ENCODE data around the gene HSD17B11.
"Not testable (repeated sequence)": the region's sequence is repeated elsewhere in the genome, so short reads cannot be mapped to it uniquely, and the experiment has no call there.

The HSD17B11 gene

DNA sequence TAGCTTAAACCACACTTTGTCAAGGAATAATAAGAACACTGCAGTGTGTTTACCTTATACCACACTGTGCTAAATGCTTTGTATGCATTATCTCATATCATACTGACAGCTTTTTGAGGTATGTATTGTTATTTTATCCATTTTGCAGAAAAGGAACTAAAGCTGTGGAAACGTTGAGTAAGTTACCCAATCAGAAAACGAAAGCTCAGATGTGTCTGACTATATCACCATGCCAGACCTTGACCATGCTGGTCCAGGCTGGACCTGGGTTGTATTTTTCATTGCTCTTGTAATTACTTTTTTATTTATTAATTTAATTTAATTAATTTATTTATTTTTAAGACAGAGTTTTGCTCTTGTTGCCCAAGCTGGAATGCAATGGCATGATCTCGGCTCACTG is 2.1 kb downstream of the HSD17B11 start:
- H3K9me3 ChIP-seq (ENCODE audit: insufficient read depth, low read length) = peaks cover 9% of the 10 kb centered on the region
- DNase-seq (ENCODE audit: low read depth, low spot score) = no peak
- H3K4me1 ChIP-seq (ENCODE audit: insufficient read depth, insufficient read length) = no peaks in the 10 kb centered on the region
- no peak overlapping the region for H3K9ac ChIP-seq (ENCODE audit: insufficient read length, low read depth)
- peaks cover 16% of the 10 kb centered on the region for H3K36me3 ChIP-seq (ENCODE audit: insufficient read depth, insufficient read length, low read length)
- TF ChIP-seq ZNF274 (IDR thresholded peaks at IDR 0.05; ENCODE audit: low read depth, low read length) = no peak
- no peaks in the 10 kb centered on the region for H3K27me3 ChIP-seq (ENCODE audit: insufficient read depth, insufficient read length)
- H3K4me3 ChIP-seq (ENCODE audit: insufficient read length, low read depth) = no peak overlapping the region

DNA sequence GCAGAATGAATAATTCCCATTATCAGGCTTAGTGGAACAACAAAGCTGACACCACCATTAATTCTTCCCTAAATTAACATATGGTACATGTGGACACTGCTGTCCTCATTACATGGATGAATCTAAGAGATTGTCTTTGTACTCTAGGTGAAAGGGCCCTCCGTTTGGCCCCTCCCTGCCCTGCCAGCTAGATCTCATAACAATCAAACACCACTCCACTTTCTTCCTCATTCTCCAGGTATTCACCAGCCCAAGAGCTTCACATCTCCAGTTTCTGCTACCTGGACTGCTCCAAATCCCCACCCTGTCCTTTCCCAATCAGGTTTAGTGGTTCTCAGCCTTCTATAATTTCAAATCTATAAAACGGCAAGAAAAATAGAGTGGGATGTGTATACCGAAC is 3.8 kb downstream of the HSD17B11 start:
- Histone ChIP-seq H3K4me1 (ENCODE audit: insufficient read depth, insufficient read length) (no peaks in the 10 kb centered on the region), H3K36me3 (ENCODE audit: insufficient read depth, insufficient read length, low read length) (peaks cover 24% of the 10 kb centered on the region), H3K9ac (ENCODE audit: insufficient read length, low read depth) (no peak overlapping the region), H3K4me3 (ENCODE audit: insufficient read length, low read depth) (no peak overlapping the region), H3K9me3 (ENCODE audit: insufficient read depth, low read length) (peaks cover 9% of the 10 kb centered on the region), H3K27me3 (ENCODE audit: insufficient read depth, insufficient read length) (no peaks in the 10 kb centered on the region)
- TF ChIP-seq SUZ12 (IDR thresholded peaks at IDR 0.05; ENCODE audit: extremely low read depth, insufficient read depth, insufficient read length) (no peak), YY1 (IDR thresholded peaks at IDR 0.05; ENCODE audit: insufficient read depth, insufficient read length) (no peak), ZNF274 (IDR thresholded peaks at IDR 0.05; ENCODE audit: low read depth, low read length) (no peak)
- DNase-seq (ENCODE audit: low read depth, low spot score) = no peak

DNA sequence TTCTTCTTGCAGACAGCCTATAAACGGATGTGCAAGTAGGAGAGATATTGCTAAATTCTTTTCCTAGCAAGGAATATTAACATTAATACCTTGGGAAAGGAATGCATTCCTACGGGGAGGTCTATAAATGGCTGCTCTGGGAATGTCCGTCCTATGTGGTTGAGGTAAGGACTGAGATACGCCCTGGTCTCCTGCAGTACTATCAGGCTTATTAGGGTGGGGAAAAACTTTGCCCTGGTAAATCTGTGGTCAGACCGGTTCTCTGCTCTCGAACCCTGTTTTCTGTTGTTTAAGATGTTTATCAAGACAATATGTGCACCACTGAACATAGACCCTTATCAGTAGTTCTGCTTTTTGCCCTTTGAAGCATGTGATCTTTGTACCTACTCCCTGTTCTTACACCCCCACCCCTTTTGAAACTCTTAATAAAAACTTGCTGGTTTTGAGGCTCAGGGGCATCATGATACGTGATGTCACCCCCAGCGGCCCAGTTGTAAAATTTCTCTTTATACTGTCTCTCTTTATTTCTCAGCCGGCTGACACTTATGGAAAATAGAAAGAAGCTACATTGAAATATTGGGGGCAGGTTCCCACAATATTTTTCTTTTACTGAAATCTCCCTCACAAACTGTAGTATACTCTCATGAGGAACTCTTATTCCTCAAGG is 6.4 kb downstream of the HSD17B11 start:
- not testable (repeated sequence) for H3K4me1 ChIP-seq (ENCODE audit: insufficient read depth, insufficient read length); DNase-seq (ENCODE audit: low read depth, low spot score); H3K9ac ChIP-seq (ENCODE audit: insufficient read length, low read depth); H3K4me3 ChIP-seq (ENCODE audit: insufficient read length, low read depth); H3K9me3 ChIP-seq (ENCODE audit: insufficient read depth, low read length); H3K27me3 ChIP-seq (ENCODE audit: insufficient read depth, insufficient read length)
- H3K36me3 ChIP-seq (ENCODE audit: insufficient read depth, insufficient read length, low read length) = peaks cover 34% of the 10 kb centered on the region

DNA sequence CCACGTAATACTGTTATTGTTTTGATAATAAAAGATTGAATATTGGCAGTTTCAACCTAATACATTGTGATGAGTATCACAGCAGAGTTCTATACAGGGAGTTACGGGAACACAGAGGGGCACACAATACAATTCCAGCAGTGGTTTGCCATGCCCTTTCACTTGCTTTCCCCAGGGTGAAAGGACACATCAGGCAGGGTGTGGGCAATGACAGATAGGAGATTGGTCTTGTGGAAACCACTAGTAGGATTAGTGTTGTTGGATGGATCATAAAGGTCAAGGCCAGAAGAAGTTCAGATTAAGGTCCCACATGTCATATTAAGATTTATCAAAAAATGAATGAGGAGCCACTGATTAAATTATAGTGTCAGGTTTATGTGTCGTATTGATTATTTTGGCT is 8.1 kb downstream of the HSD17B11 start:
- no peak for DNase-seq (ENCODE audit: low read depth, low spot score)
- H3K27me3 ChIP-seq (ENCODE audit: insufficient read depth, insufficient read length) = no peaks in the 10 kb centered on the region
- H3K9me3 ChIP-seq (ENCODE audit: insufficient read depth, low read length) = no peaks in the 10 kb centered on the region; the same call in 1 of the 2 replicates
- TF ChIP-seq ZNF274 (IDR thresholded peaks at IDR 0.05; ENCODE audit: low read depth, low read length) (no peak), YY1 (IDR thresholded peaks at IDR 0.05; ENCODE audit: insufficient read depth, insufficient read length) (no peak), SUZ12 (IDR thresholded peaks at IDR 0.05; ENCODE audit: extremely low read depth, insufficient read depth, insufficient read length) (no peak)
- H3K4me3 ChIP-seq (ENCODE audit: insufficient read length, low read depth) = no peak overlapping the region
- peaks cover 34% of the 10 kb centered on the region for H3K36me3 ChIP-seq (ENCODE audit: insufficient read depth, insufficient read length, low read length)
- no peak overlapping the region for H3K9ac ChIP-seq (ENCODE audit: insufficient read length, low read depth)
- H3K4me1 ChIP-seq (ENCODE audit: insufficient read depth, insufficient read length) = no peaks in the 10 kb centered on the region

DNA sequence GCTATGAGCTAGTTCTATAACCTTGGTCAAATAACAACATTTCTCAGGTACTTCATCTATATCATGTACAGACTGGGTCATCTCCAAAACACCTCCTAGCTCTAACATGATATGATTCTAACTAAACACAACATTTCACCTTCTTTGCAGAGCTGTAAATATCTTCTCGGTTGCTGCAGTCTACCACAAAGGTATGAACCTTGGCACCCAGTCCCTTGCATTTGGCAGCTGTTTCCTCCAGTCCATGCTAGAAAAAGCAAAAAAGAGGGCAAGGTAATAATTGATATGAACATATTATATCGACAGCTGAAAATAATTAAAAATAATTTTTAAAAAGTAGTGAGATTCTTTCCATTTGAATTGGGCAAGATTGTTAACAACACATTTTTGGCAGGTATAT is 8.9 kb downstream of the HSD17B11 start:
- Histone ChIP-seq H3K36me3 (ENCODE audit: insufficient read depth, insufficient read length, low read length) (peaks cover 32% of the 10 kb centered on the region), H3K9ac (ENCODE audit: insufficient read length, low read depth) (no peak overlapping the region), H3K9me3 (ENCODE audit: insufficient read depth, low read length) (no peaks in the 10 kb centered on the region), H3K4me3 (ENCODE audit: insufficient read length, low read depth) (no peak overlapping the region), H3K27me3 (ENCODE audit: insufficient read depth, insufficient read length) (no peaks in the 10 kb centered on the region), H3K4me1 (ENCODE audit: insufficient read depth, insufficient read length) (no peaks in the 10 kb centered on the region)
- TF ChIP-seq YY1 (IDR thresholded peaks at IDR 0.05; ENCODE audit: insufficient read depth, insufficient read length) = no peak
- no peak for TF ChIP-seq ZNF274 (IDR thresholded peaks at IDR 0.05; ENCODE audit: low read depth, low read length)
- no peak for TF ChIP-seq SUZ12 (IDR thresholded peaks at IDR 0.05; ENCODE audit: extremely low read depth, insufficient read depth, insufficient read length)
- DNase-seq (ENCODE audit: low read depth, low spot score) = no peak

DNA sequence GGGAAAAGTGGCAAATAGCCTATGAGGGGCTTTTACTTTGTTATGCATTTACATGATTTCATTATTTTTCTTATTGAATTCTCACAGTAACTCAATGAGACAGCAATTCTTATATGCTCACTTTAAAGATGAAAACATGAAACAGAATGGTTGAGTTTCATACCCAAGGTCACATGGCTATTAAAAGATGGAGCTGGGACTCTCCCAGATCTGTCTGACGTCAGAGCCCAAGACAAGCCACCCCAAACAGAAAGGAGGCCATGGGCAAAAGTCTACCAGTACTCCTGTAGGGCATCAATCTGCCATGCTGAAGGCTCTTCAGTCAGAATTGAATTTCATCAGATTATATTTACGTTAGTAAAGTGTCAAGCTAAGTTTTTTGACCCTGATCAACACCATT is 13.2 kb downstream of the HSD17B11 start:
- TF ChIP-seq ZNF274 (IDR thresholded peaks at IDR 0.05; ENCODE audit: low read depth, low read length) (no peak), YY1 (IDR thresholded peaks at IDR 0.05; ENCODE audit: insufficient read depth, insufficient read length) (no peak), SUZ12 (IDR thresholded peaks at IDR 0.05; ENCODE audit: extremely low read depth, insufficient read depth, insufficient read length) (no peak)
- no peak for DNase-seq (ENCODE audit: low read depth, low spot score)
- H3K4me3 ChIP-seq (ENCODE audit: insufficient read length, low read depth) = no peak overlapping the region
- H3K9me3 ChIP-seq (ENCODE audit: insufficient read depth, low read length) = no peaks in the 10 kb centered on the region
- no peaks in the 10 kb centered on the region for H3K27me3 ChIP-seq (ENCODE audit: insufficient read depth, insufficient read length)
- no peaks in the 10 kb centered on the region for H3K4me1 ChIP-seq (ENCODE audit: insufficient read depth, insufficient read length)
- H3K36me3 ChIP-seq (ENCODE audit: insufficient read depth, insufficient read length, low read length) = peaks cover 48% of the 10 kb centered on the region
- no peak overlapping the region for H3K9ac ChIP-seq (ENCODE audit: insufficient read length, low read depth)

DNA sequence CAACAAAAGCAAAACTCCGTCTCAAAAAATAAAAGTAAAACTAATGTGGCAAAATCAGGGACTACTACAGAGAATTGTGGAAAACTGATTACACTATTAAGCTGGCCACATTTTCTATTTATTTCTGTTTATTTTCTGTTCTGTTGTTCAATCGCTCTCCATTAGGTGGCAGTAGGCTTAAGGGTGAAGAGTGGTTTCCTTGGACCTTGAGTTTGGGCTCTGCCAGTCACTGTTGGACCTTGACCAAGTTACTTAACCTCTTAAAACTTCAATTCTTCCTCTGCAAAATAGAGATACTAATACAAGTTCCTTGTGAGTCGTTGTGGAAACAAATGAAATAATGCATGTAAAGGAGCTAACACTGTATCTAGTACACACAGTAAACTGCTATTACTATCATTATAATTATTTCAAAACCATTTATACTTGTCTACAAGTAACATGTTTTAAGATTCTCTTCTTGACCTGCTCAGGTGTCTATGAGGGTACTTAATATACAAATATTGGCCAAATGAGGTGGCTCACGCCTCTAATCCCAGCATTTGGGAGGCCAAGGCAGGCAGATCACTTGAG is 15.2 kb downstream of the HSD17B11 start:
- TF ChIP-seq ZNF274 (IDR thresholded peaks at IDR 0.05; ENCODE audit: low read depth, low read length) (no peak), YY1 (IDR thresholded peaks at IDR 0.05; ENCODE audit: insufficient read depth, insufficient read length) (no peak), SUZ12 (IDR thresholded peaks at IDR 0.05; ENCODE audit: extremely low read depth, insufficient read depth, insufficient read length) (no peak)
- no peak overlapping the region for H3K4me3 ChIP-seq (ENCODE audit: insufficient read length, low read depth)

More for the DNA sequence above, 15.2 kb downstream of the HSD17B11 start:
- no peak for DNase-seq (ENCODE audit: low read depth, low spot score)
- H3K4me1 ChIP-seq (ENCODE audit: insufficient read depth, insufficient read length) = no peaks in the 10 kb centered on the region
- H3K9ac ChIP-seq (ENCODE audit: insufficient read length, low read depth) = no peak overlapping the region
- no peaks in the 10 kb centered on the region for H3K27me3 ChIP-seq (ENCODE audit: insufficient read depth, insufficient read length)
- H3K9me3 ChIP-seq (ENCODE audit: insufficient read depth, low read length) = no peaks in the 10 kb centered on the region
- H3K36me3 ChIP-seq (ENCODE audit: insufficient read depth, insufficient read length, low read length) = peaks cover 46% of the 10 kb centered on the region

All from NT2/D1 (cell line).